ENCODE measurements around the gene TBC1D1. TPM values are rescaled to one million over a fixed set of nuclear protein-coding genes. Genes with fewer than 3 reads are reported as not detected.

The TBC1D1 gene
- total and polyA plus RNA-seq, 10 donors, result 49.3 to 142 (median 95.5) TPM

GRCh38 chr4:37885496-37885895 lies 5.4 kb upstream of the TBC1D1 start:
- no peaks in the 10 kb centered on the region for H3K27me3 ChIP-seq (replicated peaks in 1 of 7)
- no peak for TF ChIP-seq POLR2A (IDR thresholded peaks at IDR 0.05)
- no peak for TF ChIP-seq POLR2AphosphoS5 (IDR thresholded peaks at IDR 0.05)
- TF ChIP-seq CTCF (IDR thresholded peaks at IDR 0.05 in 8 of 11, conservative IDR thresholded peaks at IDR 0.05 in 3 of 11), result no peak
- intact Hi-C loops (cut with DNase I; ENCODE audit: low total_unique reads), result loop anchor here (10.0 kb wide), 1 partner anchor 139 kb away; no protein-coding TSS in a partner anchor
- no peak for DNase-seq
- 46 to 69% (median 58%) methylated on average over 8 of the region's 8 CpGs for WGBS, 5 donors
- no peaks in the 10 kb centered on the region for H3K36me3 ChIP-seq
- H3K4me3 ChIP-seq, result no peak overlapping the region
- H3K9me3 ChIP-seq, result no peaks in the 10 kb centered on the region
- H3K4me1 ChIP-seq, result peaks cover 0 to 26% (median 9%) of the 10 kb centered on the region in 6 donors
- peak overlapping the region in 1 of 8 donors; percentile 16 for H3K27ac ChIP-seq

- no peaks in the 10 kb centered on the region for H3K9me3 ChIP-seq
- peak overlapping the region; percentile 67 to 98 (median 92) for H3K4me3 ChIP-seq
- TF ChIP-seq CTCF (IDR thresholded peaks at IDR 0.05 in 8 of 11, conservative IDR thresholded peaks at IDR 0.05 in 3 of 11) (peak in 5 of 11 experiments; percentile 13 to 39 (median 28)), POLR2A (IDR thresholded peaks at IDR 0.05) (no peak), POLR2AphosphoS5 (IDR thresholded peaks at IDR 0.05) (peak in 2 of 3 donors; percentile 54 to 74)
- WGBS, 5 donors, result 23 to 37% (median 29%) methylated on average over 54 to 63 of the region's 63 CpGs
- peaks cover 0 to 4% (median 0%) of the 10 kb centered on the region in 6 donors for H3K36me3 ChIP-seq
- H3K27ac ChIP-seq, result peak overlapping the region; percentile 71 to 97 (median 94)
- DNase-seq, result peak; percentile 80
- H3K4me1 ChIP-seq, result peaks cover 10 to 62% (median 36%) of the 10 kb centered on the region in 6 donors
- no peaks in the 10 kb centered on the region for H3K27me3 ChIP-seq (replicated peaks in 1 of 7)
- intact Hi-C loops (cut with DNase I; ENCODE audit: low total_unique reads), result loop anchor here (10.0 kb wide), 1 partner anchor 135 kb away; no protein-coding TSS in a partner anchor
Measured at GRCh38 chr4:37889849-37890800, 759 bp upstream of the TBC1D1 start.

GRCh38 chr4:37891260-37892159 lies 626 bp downstream of the TBC1D1 start:
- Histone ChIP-seq H3K9me3 (no peaks in the 10 kb centered on the region), H3K4me1 (peaks cover 10 to 62% (median 45%) of the 10 kb centered on the region in 6 donors), H3K36me3 (peaks cover 0 to 11% (median 0%) of the 10 kb centered on the region in 6 donors), H3K4me3 (peak overlapping the region; percentile 67 to 98 (median 92)), H3K27ac (peak overlapping the region; percentile 71 to 97 (median 94)), H3K27me3 (replicated peaks in 1 of 7) (no peaks in the 10 kb centered on the region)
- WGBS, 5 donors, result 0 to 2% (median 0%) methylated on average over 13 to 49 of the region's 49 CpGs
- intact Hi-C loops (cut with DNase I; ENCODE audit: low total_unique reads), result no loop called here
- no peak for DNase-seq
- peak in 4 of 11 experiments; percentile 6 to 37 (median 22) for TF ChIP-seq CTCF (IDR thresholded peaks at IDR 0.05 in 8 of 11, conservative IDR thresholded peaks at IDR 0.05 in 3 of 11)
- TF ChIP-seq POLR2A (IDR thresholded peaks at IDR 0.05), result peak in 1 of 3 donors; percentile 27
- peak; percentile 44 to 65 (median 63) for TF ChIP-seq POLR2AphosphoS5 (IDR thresholded peaks at IDR 0.05)

Measured in spleen (tissue), 11 donors.